ENCODE data around the gene RIMBP2. TPM values are rescaled to one million over a fixed set of nuclear protein-coding genes. Genes with fewer than 3 reads are reported as not detected.

Gene RIMBP2
- total and polyA plus RNA-seq, 2 experiments from 2014 or later: 0.31 to 0.37 TPM

DNA sequence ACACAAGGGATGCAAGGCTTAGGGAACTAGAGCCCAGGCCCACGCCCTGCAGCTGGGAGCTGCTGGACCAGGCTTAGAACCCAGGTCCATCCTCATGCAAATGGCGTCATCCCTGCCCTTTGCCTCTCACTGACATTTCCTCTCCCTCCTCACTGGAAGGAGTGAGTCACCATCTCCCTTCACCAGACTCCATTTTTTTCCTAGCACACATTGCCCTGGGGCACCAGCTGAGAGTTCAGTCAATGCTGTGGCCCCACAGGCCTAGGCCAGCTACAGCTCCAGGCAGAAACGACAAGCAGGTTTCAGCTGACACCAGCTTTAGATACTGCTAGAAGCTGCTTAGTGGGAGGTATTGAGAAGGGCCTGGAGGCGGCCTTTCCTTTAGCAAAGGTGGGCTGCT, 98.9 kb downstream of the RIMBP2 start:
- no peak overlapping the region for H3K4me3 ChIP-seq
- no peaks in the 10 kb centered on the region for H3K9me2 ChIP-seq (ENCODE audit: insufficient read depth)
- no peaks in the 10 kb centered on the region for H4K20me1 ChIP-seq (replicated peaks; ENCODE audit: insufficient read depth)
- Mint-ChIP-seq H3K4me1 (no peaks in the 10 kb centered on the region), H3K27me3 (ENCODE audit: insufficient read depth, low read depth, poor library complexity) (peaks cover 3% of the 10 kb centered on the region), H3K4me3 (no peak overlapping the region), H3K27ac (no peak overlapping the region), H3K36me3 (ENCODE audit: low read depth) (peaks cover 10% of the 10 kb centered on the region; the same call in 2 of the 3 replicates), H3K9me3 (peaks cover 90% of the 10 kb centered on the region)
- no peaks in the 10 kb centered on the region for H3K27me3 ChIP-seq (ENCODE audit: insufficient read depth)
- no peaks in the 10 kb centered on the region for H3K4me1 ChIP-seq (ENCODE audit: insufficient read depth)
- no peak for ATAC-seq
- H3K79me2 ChIP-seq (replicated peaks; ENCODE audit: insufficient read depth): no peaks in the 10 kb centered on the region
- no peak for DNase-seq (ENCODE audit: low spot score)
- H3K27ac ChIP-seq (ENCODE audit: low read depth): no peak overlapping the region
- no peaks in the 10 kb centered on the region for H3K36me3 ChIP-seq (ENCODE audit: insufficient read depth)
- no peak overlapping the region for H2AFZ ChIP-seq
- TF ChIP-seq ZNF114 (CRISPR knock-in tag; IDR thresholded peaks at IDR 0.05) (no peak), NANOG (IDR thresholded peaks at IDR 0.05; ENCODE audit: borderline replicate concordance) (no peak), STAT1 (IDR thresholded peaks at IDR 0.05; ENCODE audit: unreplicated experiment) (no peak), EZH2phosphoT487 (IDR thresholded peaks at IDR 0.05; ENCODE audit: unreplicated experiment) (no peak), POLR2AphosphoS5 (IDR thresholded peaks at IDR 0.05; ENCODE audit: low read depth) (no peak), EZH2 (IDR thresholded peaks at IDR 0.05; ENCODE audit: low read depth, unreplicated experiment) (no peak), CREB1 (CRISPR knock-in tag; IDR thresholded peaks at IDR 0.05; ENCODE audit: low read depth) (no peak), ZNF331 (CRISPR knock-in tag; IDR thresholded peaks at IDR 0.05; ENCODE audit: low read depth) (no peak), JUNB (IDR thresholded peaks at IDR 0.05; ENCODE audit: unreplicated experiment) (no peak)
- TF ChIP-seq, protein P1, sequence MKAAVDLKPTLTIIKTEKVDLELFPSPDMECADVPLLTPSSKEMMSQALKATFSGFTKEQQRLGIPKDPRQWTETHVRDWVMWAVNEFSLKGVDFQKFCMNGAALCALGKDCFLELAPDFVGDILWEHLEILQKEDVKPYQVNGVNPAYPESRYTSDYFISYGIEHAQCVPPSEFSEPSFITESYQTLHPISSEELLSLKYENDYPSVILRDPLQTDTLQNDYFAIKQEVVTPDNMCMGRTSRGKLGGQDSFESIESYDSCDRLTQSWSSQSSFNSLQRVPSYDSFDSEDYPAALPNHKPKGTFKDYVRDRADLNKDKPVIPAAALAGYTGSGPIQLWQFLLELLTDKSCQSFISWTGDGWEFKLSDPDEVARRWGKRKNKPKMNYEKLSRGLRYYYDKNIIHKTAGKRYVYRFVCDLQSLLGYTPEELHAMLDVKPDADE (IDR thresholded peaks at IDR 0.05): no peak
- TF ChIP-seq, protein P2, sequence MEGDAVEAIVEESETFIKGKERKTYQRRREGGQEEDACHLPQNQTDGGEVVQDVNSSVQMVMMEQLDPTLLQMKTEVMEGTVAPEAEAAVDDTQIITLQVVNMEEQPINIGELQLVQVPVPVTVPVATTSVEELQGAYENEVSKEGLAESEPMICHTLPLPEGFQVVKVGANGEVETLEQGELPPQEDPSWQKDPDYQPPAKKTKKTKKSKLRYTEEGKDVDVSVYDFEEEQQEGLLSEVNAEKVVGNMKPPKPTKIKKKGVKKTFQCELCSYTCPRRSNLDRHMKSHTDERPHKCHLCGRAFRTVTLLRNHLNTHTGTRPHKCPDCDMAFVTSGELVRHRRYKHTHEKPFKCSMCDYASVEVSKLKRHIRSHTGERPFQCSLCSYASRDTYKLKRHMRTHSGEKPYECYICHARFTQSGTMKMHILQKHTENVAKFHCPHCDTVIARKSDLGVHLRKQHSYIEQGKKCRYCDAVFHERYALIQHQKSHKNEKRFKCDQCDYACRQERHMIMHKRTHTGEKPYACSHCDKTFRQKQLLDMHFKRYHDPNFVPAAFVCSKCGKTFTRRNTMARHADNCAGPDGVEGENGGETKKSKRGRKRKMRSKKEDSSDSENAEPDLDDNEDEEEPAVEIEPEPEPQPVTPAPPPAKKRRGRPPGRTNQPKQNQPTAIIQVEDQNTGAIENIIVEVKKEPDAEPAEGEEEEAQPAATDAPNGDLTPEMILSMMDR (conservative IDR thresholded peaks at IDR 0.05; ENCODE audit: low read depth in 2 of 2): no peak
- H3F3A ChIP-seq (replicated peaks; ENCODE audit: low read depth): no peaks in the 10 kb centered on the region
- no peak overlapping the region for H3K4me2 ChIP-seq

DNA sequence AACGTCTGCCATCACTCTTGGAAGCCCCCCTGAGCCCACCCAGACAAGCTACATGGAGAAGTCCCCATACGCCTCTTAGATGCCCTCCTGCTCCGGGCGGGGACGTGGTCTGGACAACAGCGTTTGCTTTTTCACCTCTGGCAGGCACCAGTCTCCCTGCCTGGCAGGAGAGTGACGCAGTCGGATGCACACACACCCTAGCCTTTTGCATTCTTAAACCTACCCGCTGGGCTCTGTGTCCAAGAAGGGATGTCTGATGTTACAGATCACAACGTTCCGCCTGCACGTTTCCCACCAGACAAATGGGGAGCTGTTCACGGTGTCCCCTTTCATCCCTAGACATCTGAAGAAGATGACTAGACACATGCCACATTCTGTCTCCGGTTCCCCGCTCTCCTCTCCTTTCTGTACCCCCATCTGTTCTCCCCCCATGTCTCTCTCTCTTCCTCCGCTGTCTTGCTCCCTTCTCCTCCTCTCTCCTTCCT, 100.2 kb downstream of the RIMBP2 start:
- DNase-seq (ENCODE audit: low spot score) (no peak), ATAC-seq (no peak)
- no peaks in the 10 kb centered on the region for H3K4me1 Mint-ChIP-seq
- H3K27me3 Mint-ChIP-seq (ENCODE audit: insufficient read depth, low read depth, poor library complexity): peaks cover 6% of the 10 kb centered on the region
- Histone ChIP-seq H3K4me1 (ENCODE audit: insufficient read depth) (no peaks in the 10 kb centered on the region), H3K27me3 (ENCODE audit: insufficient read depth) (no peaks in the 10 kb centered on the region), H3K36me3 (ENCODE audit: insufficient read depth) (no peaks in the 10 kb centered on the region), H3K4me3 (no peak overlapping the region), H3K27ac (ENCODE audit: low read depth) (no peak overlapping the region), H3K4me2 (no peak overlapping the region), H3K9me2 (ENCODE audit: insufficient read depth) (no peaks in the 10 kb centered on the region), H3F3A (replicated peaks; ENCODE audit: low read depth) (no peaks in the 10 kb centered on the region), H2AFZ (no peak overlapping the region), H3K79me2 (replicated peaks; ENCODE audit: insufficient read depth) (no peaks in the 10 kb centered on the region), H4K20me1 (replicated peaks; ENCODE audit: insufficient read depth) (no peaks in the 10 kb centered on the region)
- H3K4me3 Mint-ChIP-seq: no peak overlapping the region
- peaks cover 89% of the 10 kb centered on the region for H3K9me3 Mint-ChIP-seq
- H3K27ac Mint-ChIP-seq: no peak overlapping the region
- H3K36me3 Mint-ChIP-seq (ENCODE audit: low read depth): peaks cover 8% of the 10 kb centered on the region; the same call in 2 of the 3 replicates
- TF ChIP-seq CREB1 (CRISPR knock-in tag; IDR thresholded peaks at IDR 0.05; ENCODE audit: low read depth) (no peak), JUNB (IDR thresholded peaks at IDR 0.05; ENCODE audit: unreplicated experiment) (no peak), EZH2 (IDR thresholded peaks at IDR 0.05; ENCODE audit: low read depth, unreplicated experiment) (no peak), ZNF331 (CRISPR knock-in tag; IDR thresholded peaks at IDR 0.05; ENCODE audit: low read depth) (no peak), NANOG (IDR thresholded peaks at IDR 0.05; ENCODE audit: borderline replicate concordance) (no peak), POLR2AphosphoS5 (IDR thresholded peaks at IDR 0.05; ENCODE audit: low read depth) (no peak)
- TF ChIP-seq, protein P1 (IDR thresholded peaks at IDR 0.05): no peak
- TF ChIP-seq, protein P3, sequence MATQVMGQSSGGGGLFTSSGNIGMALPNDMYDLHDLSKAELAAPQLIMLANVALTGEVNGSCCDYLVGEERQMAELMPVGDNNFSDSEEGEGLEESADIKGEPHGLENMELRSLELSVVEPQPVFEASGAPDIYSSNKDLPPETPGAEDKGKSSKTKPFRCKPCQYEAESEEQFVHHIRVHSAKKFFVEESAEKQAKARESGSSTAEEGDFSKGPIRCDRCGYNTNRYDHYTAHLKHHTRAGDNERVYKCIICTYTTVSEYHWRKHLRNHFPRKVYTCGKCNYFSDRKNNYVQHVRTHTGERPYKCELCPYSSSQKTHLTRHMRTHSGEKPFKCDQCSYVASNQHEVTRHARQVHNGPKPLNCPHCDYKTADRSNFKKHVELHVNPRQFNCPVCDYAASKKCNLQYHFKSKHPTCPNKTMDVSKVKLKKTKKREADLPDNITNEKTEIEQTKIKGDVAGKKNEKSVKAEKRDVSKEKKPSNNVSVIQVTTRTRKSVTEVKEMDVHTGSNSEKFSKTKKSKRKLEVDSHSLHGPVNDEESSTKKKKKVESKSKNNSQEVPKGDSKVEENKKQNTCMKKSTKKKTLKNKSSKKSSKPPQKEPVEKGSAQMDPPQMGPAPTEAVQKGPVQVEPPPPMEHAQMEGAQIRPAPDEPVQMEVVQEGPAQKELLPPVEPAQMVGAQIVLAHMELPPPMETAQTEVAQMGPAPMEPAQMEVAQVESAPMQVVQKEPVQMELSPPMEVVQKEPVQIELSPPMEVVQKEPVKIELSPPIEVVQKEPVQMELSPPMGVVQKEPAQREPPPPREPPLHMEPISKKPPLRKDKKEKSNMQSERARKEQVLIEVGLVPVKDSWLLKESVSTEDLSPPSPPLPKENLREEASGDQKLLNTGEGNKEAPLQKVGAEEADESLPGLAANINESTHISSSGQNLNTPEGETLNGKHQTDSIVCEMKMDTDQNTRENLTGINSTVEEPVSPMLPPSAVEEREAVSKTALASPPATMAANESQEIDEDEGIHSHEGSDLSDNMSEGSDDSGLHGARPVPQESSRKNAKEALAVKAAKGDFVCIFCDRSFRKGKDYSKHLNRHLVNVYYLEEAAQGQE (IDR thresholded peaks at IDR 0.05; ENCODE audit: unreplicated experiment): no peak
